ENCODE results near the gene DEUP1. TPM values are rescaled to one million over a fixed set of nuclear protein-coding genes. Genes with fewer than 3 reads are reported as not detected.

DEUP1 gene
- total and polyA plus RNA-seq, 2 donors (not counting 1 experiment from before 2014, with no cell fraction given), result not detected

DNA sequence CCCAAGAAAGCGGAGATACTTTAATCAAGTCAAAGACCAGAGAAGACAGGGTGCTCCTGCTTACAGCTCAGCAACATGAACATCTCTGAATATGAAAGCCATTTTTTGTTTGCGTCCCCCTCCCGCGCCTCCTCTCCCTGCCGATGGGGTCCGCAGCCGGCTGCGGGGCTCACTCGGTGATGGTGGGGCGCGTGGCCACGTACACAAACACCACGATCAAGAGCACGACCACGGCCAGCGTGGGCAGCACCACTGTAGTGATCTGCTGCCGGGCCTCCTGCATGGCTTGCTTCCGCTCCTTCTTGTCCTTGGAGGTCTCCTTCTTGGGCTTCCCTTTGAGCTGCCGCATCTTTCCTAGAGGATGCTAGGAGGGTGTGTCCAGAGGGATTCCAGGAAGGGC, 148.3 kb downstream of the DEUP1 start:
- Histone ChIP-seq H4K20me1 (ENCODE audit: control insufficient read depth, extremely low read depth, insufficient read depth, low read length) (no peaks in the 10 kb centered on the region), H3K27ac (ENCODE audit: insufficient read depth, low read length) (no peak overlapping the region)
- TF ChIP-seq, protein P1, sequence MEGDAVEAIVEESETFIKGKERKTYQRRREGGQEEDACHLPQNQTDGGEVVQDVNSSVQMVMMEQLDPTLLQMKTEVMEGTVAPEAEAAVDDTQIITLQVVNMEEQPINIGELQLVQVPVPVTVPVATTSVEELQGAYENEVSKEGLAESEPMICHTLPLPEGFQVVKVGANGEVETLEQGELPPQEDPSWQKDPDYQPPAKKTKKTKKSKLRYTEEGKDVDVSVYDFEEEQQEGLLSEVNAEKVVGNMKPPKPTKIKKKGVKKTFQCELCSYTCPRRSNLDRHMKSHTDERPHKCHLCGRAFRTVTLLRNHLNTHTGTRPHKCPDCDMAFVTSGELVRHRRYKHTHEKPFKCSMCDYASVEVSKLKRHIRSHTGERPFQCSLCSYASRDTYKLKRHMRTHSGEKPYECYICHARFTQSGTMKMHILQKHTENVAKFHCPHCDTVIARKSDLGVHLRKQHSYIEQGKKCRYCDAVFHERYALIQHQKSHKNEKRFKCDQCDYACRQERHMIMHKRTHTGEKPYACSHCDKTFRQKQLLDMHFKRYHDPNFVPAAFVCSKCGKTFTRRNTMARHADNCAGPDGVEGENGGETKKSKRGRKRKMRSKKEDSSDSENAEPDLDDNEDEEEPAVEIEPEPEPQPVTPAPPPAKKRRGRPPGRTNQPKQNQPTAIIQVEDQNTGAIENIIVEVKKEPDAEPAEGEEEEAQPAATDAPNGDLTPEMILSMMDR (conservative IDR thresholded peaks at IDR 0.05 in 1 of 2, IDR thresholded peaks at IDR 0.05 in 1 of 2; ENCODE audit: low read depth in 1 of 2, low read length in 2 of 2), result no peak
- TF ChIP-seq EZH2 (IDR thresholded peaks at IDR 0.05; ENCODE audit: low read length, missing control alignments), result no peak

DNA sequence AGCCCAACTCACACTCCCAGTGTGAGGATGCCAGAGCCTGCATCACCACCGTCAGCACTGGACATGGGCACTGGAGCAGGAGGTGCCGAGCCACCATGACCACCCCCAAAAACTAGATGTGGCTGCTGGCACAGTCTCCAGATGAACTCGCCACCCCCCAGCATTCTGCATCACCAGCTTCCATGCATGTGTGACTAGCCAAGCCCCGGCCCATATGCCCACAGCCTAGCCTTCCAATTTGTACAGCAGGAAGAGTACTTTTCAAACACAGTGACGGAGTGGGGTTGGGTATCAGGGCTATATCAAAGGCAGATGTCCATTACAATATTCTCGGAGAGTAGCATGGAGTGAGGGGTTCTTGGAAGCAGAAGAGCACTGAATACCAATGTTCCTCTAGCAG, 149.7 kb downstream of the DEUP1 start:
- Histone ChIP-seq H3K79me2 (ENCODE audit: control insufficient read depth, insufficient read depth, low read length) (no peaks in the 10 kb centered on the region), H3K9ac (ENCODE audit: insufficient read depth, low read length) (no peak overlapping the region), H3K36me3 (ENCODE audit: control insufficient read depth, insufficient read depth, low read length) (no peaks in the 10 kb centered on the region), H3K4me3 (replicated peaks in 1 of 4; ENCODE audit: control extremely low read depth in 1 of 4, insufficient read depth in 1 of 4, low read depth in 3 of 4, low read length in 4 of 4) (no peak overlapping the region), H2AFZ (ENCODE audit: low read length) (no peak overlapping the region), H3K9me3 (ENCODE audit: control insufficient read depth, insufficient read depth, low read depth, low read length) (no peaks in the 10 kb centered on the region), H3K4me2 (ENCODE audit: extremely low read depth, insufficient read depth, low read length) (no peak overlapping the region), H4K20me1 (ENCODE audit: control insufficient read depth, extremely low read depth, insufficient read depth, low read length) (no peaks in the 10 kb centered on the region), H3K27ac (ENCODE audit: insufficient read depth, low read length) (no peak overlapping the region), H3K27me3 (ENCODE audit: control insufficient read depth, insufficient read depth, low read length) (no peaks in the 10 kb centered on the region), H3K4me1 (ENCODE audit: control insufficient read depth, extremely low read depth, insufficient read depth, low read length) (no peaks in the 10 kb centered on the region)
- TF ChIP-seq, protein P1 (conservative IDR thresholded peaks at IDR 0.05 in 1 of 2, IDR thresholded peaks at IDR 0.05 in 1 of 2; ENCODE audit: low read depth in 1 of 2, low read length in 2 of 2), result no peak
- no peak for DNase-seq (ENCODE audit: low read depth in 2 of 2)

More for the DNA sequence above, 148.3 kb downstream of the DEUP1 start:
- Histone ChIP-seq H3K36me3 (ENCODE audit: control insufficient read depth, insufficient read depth, low read length) (no peaks in the 10 kb centered on the region), H3K4me3 (replicated peaks in 1 of 4; ENCODE audit: control extremely low read depth in 1 of 4, insufficient read depth in 1 of 4, low read depth in 3 of 4, low read length in 4 of 4) (no peak overlapping the region), H3K79me2 (ENCODE audit: control insufficient read depth, insufficient read depth, low read length) (no peaks in the 10 kb centered on the region), H2AFZ (ENCODE audit: low read length) (no peak overlapping the region), H3K9me3 (ENCODE audit: control insufficient read depth, insufficient read depth, low read depth, low read length) (no peaks in the 10 kb centered on the region), H3K9ac (ENCODE audit: insufficient read depth, low read length) (no peak overlapping the region), H3K4me2 (ENCODE audit: extremely low read depth, insufficient read depth, low read length) (no peak overlapping the region), H3K4me1 (ENCODE audit: control insufficient read depth, extremely low read depth, insufficient read depth, low read length) (no peaks in the 10 kb centered on the region), H3K27me3 (ENCODE audit: control insufficient read depth, insufficient read depth, low read length) (no peaks in the 10 kb centered on the region)
- no peak for DNase-seq (ENCODE audit: low read depth in 2 of 2)

DNA sequence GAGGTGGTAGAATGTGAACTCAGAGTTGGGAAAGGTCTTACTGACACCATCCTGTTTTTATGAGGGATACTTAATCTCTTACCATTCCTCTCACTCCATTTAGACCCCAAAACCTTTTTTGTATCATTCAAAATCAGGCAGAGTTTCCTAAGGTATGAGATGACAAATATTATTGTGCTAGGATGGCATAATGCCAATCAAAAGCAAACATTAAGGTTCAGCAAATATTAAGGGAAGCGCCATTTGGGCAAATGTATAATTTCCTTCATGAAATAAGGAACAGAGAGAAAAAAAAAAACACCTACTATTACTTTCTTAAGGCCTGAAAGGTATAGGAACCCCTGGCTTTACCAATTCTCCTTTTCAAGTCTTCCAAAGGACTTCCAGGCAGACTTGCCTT, 150.2 kb downstream of the DEUP1 start:
- DNase-seq (ENCODE audit: low read depth in 2 of 2), result no peak
- Histone ChIP-seq H3K9ac (ENCODE audit: insufficient read depth, low read length) (no peak overlapping the region), H4K20me1 (ENCODE audit: control insufficient read depth, extremely low read depth, insufficient read depth, low read length) (no peaks in the 10 kb centered on the region), H3K4me1 (ENCODE audit: control insufficient read depth, extremely low read depth, insufficient read depth, low read length) (no peaks in the 10 kb centered on the region), H3K27me3 (ENCODE audit: control insufficient read depth, insufficient read depth, low read length) (no peaks in the 10 kb centered on the region), H3K27ac (ENCODE audit: insufficient read depth, low read length) (no peak overlapping the region), H3K9me3 (ENCODE audit: control insufficient read depth, insufficient read depth, low read depth, low read length) (no peaks in the 10 kb centered on the region), H3K36me3 (ENCODE audit: control insufficient read depth, insufficient read depth, low read length) (no peaks in the 10 kb centered on the region), H3K79me2 (ENCODE audit: control insufficient read depth, insufficient read depth, low read length) (no peaks in the 10 kb centered on the region), H3K4me2 (ENCODE audit: extremely low read depth, insufficient read depth, low read length) (no peak overlapping the region), H3K4me3 (replicated peaks in 1 of 4; ENCODE audit: control extremely low read depth in 1 of 4, insufficient read depth in 1 of 4, low read depth in 3 of 4, low read length in 4 of 4) (no peak overlapping the region), H2AFZ (ENCODE audit: low read length) (no peak overlapping the region)
- TF ChIP-seq, protein P1 (conservative IDR thresholded peaks at IDR 0.05 in 1 of 2, IDR thresholded peaks at IDR 0.05 in 1 of 2; ENCODE audit: low read depth in 1 of 2, low read length in 2 of 2), result no peak
- no peak for TF ChIP-seq EZH2 (IDR thresholded peaks at IDR 0.05; ENCODE audit: low read length, missing control alignments)
